B cell (primary cell): Measurements from ENCODE around the gene ALAS2. TPM values are rescaled to one million over a fixed set of nuclear protein-coding genes. Genes with fewer than 3 reads are reported as not detected.

Experiments used
- ATAC-seq: fragments of 200-7000 bp; cut with Tn5 transposase; one replicate; pipeline ENCODE4 v1.10.0; 2021; ENCODE audit warnings: low read depth, mild to moderate bottlenecking, moderate number of reproducible peaks, moderate library complexity
- CTCF ChIA-PET: fragments of 350-600 bp; sonication (Branson Sonifier 250); formaldehyde crosslinking; loops from one replicate; lab custom pipeline; 2021; ENCODE audit warnings: antibody characterized with exemption, inconsistent platforms; lab: Charles Lee
- POLR2A ChIA-PET: fragments of 350-600 bp; sonication (Branson Sonifier 250); formaldehyde crosslinking; loops from one replicate; lab custom pipeline; 2021; ENCODE audit warnings: antibody characterized with exemption; lab: Charles Lee
- DNase-seq: peaks from one replicate; pipeline ENCODE4 v3.0.0; 2013
- H2AFZ ChIP-seq: 2 replicates; pipeline ENCODE4 v1.6.1; 2012; ENCODE audit warnings: mild to moderate bottlenecking, low read depth, low read length; ENCODE audit not compliant: insufficient read depth, poor library complexity, severe bottlenecking
- H3K27ac ChIP-seq, 2 donors: 1 replicate in 1 of 2; 2 replicates in 1 of 2; pipeline ENCODE4 v1.5.1; 2012 to 2013; ENCODE audit warnings: low read length in 2 of 2, mild to moderate bottlenecking in 2 of 2, moderate library complexity in 1 of 2
- H3K27me3 ChIP-seq, 4 experiments: fragments of 200-600 bp in 1 of 4; sonication (generic) in 1 of 4; replicated peaks in 1 of 4; 1 replicate in 2 of 4; 2 replicates in 2 of 4; pipeline versions ENCODE4 v1.6.1 to v1.7.0; 2013 to 2016; ENCODE audit warnings: low read length in 3 of 4, mild to moderate bottlenecking in 2 of 4, mixed read lengths in 1 of 4, moderate library complexity in 1 of 4; ENCODE audit not compliant: insufficient read depth in 4 of 4, control insufficient read depth in 3 of 4; ENCODE audit errors: control extremely low read depth in 1 of 4
- H3K36me3 ChIP-seq, 2 experiments: replicated peaks in 1 of 2; 1 replicate in 1 of 2; 2 replicates in 1 of 2; pipeline versions ENCODE4 v1.6.1 to v1.7.1; 2013; ENCODE audit warnings: low read length in 1 of 2; ENCODE audit not compliant: insufficient read depth in 2 of 2, control insufficient read depth in 1 of 2; ENCODE audit errors: control extremely low read depth in 1 of 2, extremely low read depth in 1 of 2
- H3K4me1 ChIP-seq, 2 donors: fragments of 200-600 bp in 1 of 2; sonication (generic) in 1 of 2; 1 replicate in 1 of 2; 2 replicates in 1 of 2; pipeline versions ENCODE4 v1.5.1 to v1.6.1; 2013 to 2017; ENCODE audit warnings: low read length in 2 of 2; ENCODE audit not compliant: control insufficient read depth in 2 of 2, insufficient read depth in 2 of 2
- H3K4me2 ChIP-seq: replicated peaks from 2 replicates; pipeline ENCODE3; 2012; ENCODE audit warnings: mild to moderate bottlenecking, low read depth, low read length; ENCODE audit not compliant: poor library complexity, severe bottlenecking
- H3K4me3 ChIP-seq, 5 experiments: fragments of 200-600 bp in 1 of 5; sonication (generic) in 1 of 5; 1 replicate in 3 of 5; 2 replicates in 2 of 5; pipeline versions ENCODE4 v1.5.1 to v1.7.0; 2011 to 2016; ENCODE audit warnings: low read length in 4 of 5, mild to moderate bottlenecking in 4 of 5, low read depth in 2 of 5, control low read depth in 1 of 5, moderate library complexity in 1 of 5; ENCODE audit not compliant: insufficient read depth in 1 of 5; ENCODE audit errors: control extremely low read depth in 1 of 5, extremely low read depth in 1 of 5
- H3K79me2 ChIP-seq: fragments of 200-600 bp; sonication (generic); one replicate; pipeline ENCODE4 v1.6.0; 2016; ENCODE audit warnings: low read length; ENCODE audit not compliant: control insufficient read depth, insufficient read depth
- H3K9ac ChIP-seq: fragments of 200-600 bp; sonication (generic); 2 replicates; pipeline ENCODE4 v1.6.1; 2017; ENCODE audit warnings: mild to moderate bottlenecking, low read length, moderate library complexity
- H3K9me3 ChIP-seq, 3 donors: one replicate each; pipeline versions ENCODE4 v1.6.1 to v1.7.1; 2013; ENCODE audit warnings: low read length in 2 of 3; ENCODE audit not compliant: control insufficient read depth in 2 of 3, insufficient read depth in 1 of 3; ENCODE audit errors: control extremely low read depth in 1 of 3
- H4K20me1 ChIP-seq: 2 replicates; pipeline ENCODE4 v1.6.0; 2012; ENCODE audit warnings: mild to moderate bottlenecking, low read length; ENCODE audit not compliant: insufficient read depth, control insufficient read depth, poor library complexity, severe bottlenecking
- H3K27ac Mint-ChIP-seq: one replicate; pipeline ENCODE4 v1.8.0; 2021; ENCODE audit warnings: mixed read lengths
- H3K27me3 Mint-ChIP-seq: one replicate; pipeline ENCODE4 v1.8.0; 2021; ENCODE audit warnings: mixed read lengths
- H3K4me1 Mint-ChIP-seq: one replicate; pipeline ENCODE4 v1.8.0; 2021; ENCODE audit warnings: mixed read lengths
- H3K4me3 Mint-ChIP-seq: one replicate; pipeline ENCODE4 v1.8.0; 2021; ENCODE audit warnings: mixed read lengths
- H3K9me3 Mint-ChIP-seq: one replicate; pipeline ENCODE4 v1.8.0; 2022; ENCODE audit warnings: mixed read lengths; ENCODE audit not compliant: insufficient read depth
- EZH2 ChIP-seq: IDR thresholded peaks from 2 replicates; pipeline ENCODE4 v1.6.1; 2012; ENCODE audit warnings: borderline replicate concordance, low read depth, mild to moderate bottlenecking, moderate library complexity, low read length; ENCODE audit not compliant: insufficient read depth, poor library complexity, severe bottlenecking
- WGBS: methylation state at CpG from one replicate; pipeline ENCODE4 v1.1.5; 2013; ENCODE audit warnings: missing lambda C conversion rate; ENCODE audit not compliant: insufficient coverage; 5-methylcytosine and 5-hydroxymethylcytosine counted together
- intact Hi-C: fragments of 100-400 bp; cut with micrococcal nuclease; formaldehyde crosslinking; loops from one replicate; pipeline ENCODE4 v1.10.0; 2022
- polyA plus RNA-seq: library from polyadenylated mRNA; depleted of rRNA; stranded (reverse); fragments of >200 nt; gene quantifications from 2 replicates; pipeline ENCODE4 v1.2.3, GENCODE V29; 2012
- total RNA-seq, 2 donors: library from RNA; stranded (reverse); fragments of 120-200 nt in 1 of 2; gene quantifications; 1 replicate in 1 of 2; 2 replicates in 1 of 2; pipeline versions ENCODE4 v1.2.3 to v1.2.4, GENCODE V29; 2013 to 2022
- TF ChIP-seq, protein P1 (sequence below): fragments of 200-600 bp; IDR thresholded peaks from one replicate; pipeline ENCODE4 v1.8.0; 2022; ENCODE audit warnings: antibody characterized with exemption, mild to moderate bottlenecking

ALAS2 gene
- total and polyA plus RNA-seq, 2 donors (not counting 1 experiment from before 2014, with no cell fraction given), result 0.94 TPM; not detected in 1

DNA sequence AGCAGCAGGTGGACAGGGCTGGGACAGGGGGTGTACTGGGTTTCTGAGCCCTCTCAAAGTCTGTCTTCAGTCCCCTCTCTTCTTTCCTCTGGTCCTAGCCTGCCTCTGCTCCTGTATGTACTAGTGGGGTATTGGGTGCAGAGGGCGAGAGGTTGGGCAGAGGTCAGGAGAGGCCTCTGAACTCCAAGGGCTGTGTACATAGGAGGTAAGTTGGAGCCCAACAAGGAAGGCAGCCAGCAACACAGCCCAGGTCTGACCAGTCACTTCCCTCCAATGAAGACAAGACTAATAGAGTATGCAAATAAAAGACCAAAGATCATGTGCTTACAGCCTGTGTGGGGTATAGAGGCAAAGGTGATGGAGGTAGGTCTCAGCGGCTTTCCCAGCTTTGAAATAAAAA, 36.7 kb downstream of the ALAS2 start, which contains the start of gene PFKFB1:
TSS of gene PFKFB1 (minus strand) at position 90 of the 400 bp plus-strand sequence. CDS start 181 bp downstream, outside the sequence.
- Histone ChIP-seq H3K36me3 (no peaks in the 10 kb centered on the region), H2AFZ (no peak within 1 kb of the TSS), H3K9ac (no peak within 1 kb of the TSS), H3K9me3 (no peaks in the 10 kb centered on the region), H3K27me3 (no peaks in the 10 kb centered on the region), H3K4me3 (no peak within 1 kb of the TSS), H3K27ac (no peak within 1 kb of the TSS), H4K20me1 (no peaks in the 10 kb centered on the region), H3K4me1 (peaks cover 0 to 7% of the 10 kb centered on the region in 2 donors), H3K79me2 (no peaks in the 10 kb centered on the region), H3K4me2 (no peak within 1 kb of the TSS)
- Mint-ChIP-seq H3K27ac (no peak within 1 kb of the TSS), H3K27me3 (no peaks in the 10 kb centered on the region), H3K9me3 (no peaks in the 10 kb centered on the region), H3K4me1 (peaks cover 4% of the 10 kb centered on the region), H3K4me3 (no peak within 1 kb of the TSS)
- CTCF ChIA-PET, result no interaction called here
- POLR2A ChIA-PET, result no interaction called here
- TF ChIP-seq EZH2, result no peak
- TF ChIP-seq, protein P1, sequence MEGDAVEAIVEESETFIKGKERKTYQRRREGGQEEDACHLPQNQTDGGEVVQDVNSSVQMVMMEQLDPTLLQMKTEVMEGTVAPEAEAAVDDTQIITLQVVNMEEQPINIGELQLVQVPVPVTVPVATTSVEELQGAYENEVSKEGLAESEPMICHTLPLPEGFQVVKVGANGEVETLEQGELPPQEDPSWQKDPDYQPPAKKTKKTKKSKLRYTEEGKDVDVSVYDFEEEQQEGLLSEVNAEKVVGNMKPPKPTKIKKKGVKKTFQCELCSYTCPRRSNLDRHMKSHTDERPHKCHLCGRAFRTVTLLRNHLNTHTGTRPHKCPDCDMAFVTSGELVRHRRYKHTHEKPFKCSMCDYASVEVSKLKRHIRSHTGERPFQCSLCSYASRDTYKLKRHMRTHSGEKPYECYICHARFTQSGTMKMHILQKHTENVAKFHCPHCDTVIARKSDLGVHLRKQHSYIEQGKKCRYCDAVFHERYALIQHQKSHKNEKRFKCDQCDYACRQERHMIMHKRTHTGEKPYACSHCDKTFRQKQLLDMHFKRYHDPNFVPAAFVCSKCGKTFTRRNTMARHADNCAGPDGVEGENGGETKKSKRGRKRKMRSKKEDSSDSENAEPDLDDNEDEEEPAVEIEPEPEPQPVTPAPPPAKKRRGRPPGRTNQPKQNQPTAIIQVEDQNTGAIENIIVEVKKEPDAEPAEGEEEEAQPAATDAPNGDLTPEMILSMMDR, result no peak
- no CpG with 5 or more reads among the region's 2 CpGs for WGBS
- DNase-seq, result no peak
- ATAC-seq, result no peak
- intact Hi-C loops, result no loop called here

DNA sequence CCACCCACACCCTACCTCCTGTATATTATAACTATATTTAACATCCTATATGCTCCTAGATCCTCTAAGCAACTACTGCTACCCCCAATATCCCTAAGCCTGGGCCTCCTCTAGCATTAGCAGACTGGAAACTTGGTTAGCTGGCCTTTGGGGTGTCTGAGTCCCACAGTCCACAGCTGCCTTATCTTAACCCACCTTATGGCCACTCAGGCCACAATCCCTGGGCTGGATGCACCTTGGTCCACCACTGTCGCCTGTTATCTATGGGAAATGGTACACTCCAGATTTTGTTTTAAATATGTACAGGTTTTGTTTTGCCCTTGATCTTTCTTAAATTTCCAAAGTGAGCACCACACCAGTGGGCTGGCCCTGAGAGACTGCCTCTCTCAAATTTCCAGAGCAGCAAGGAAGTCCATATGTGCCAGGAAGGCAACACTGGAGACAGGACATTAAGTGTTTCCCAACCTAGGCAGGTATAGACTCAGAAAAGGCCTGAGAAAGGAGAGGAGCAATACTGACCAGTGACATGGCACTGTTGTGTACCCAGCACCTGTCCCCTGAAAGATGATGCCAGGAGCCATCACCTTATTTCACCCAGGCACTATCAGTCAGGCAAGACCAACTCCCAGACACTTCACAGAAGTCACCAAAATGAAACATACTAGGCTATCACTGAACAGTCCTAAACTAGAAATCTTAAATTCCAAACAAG, 37.7 kb downstream of the ALAS2 start:
- H3K4me1 Mint-ChIP-seq, result peaks cover 4% of the 10 kb centered on the region
- intact Hi-C loops, result no loop called here
- no peak for TF ChIP-seq EZH2
- TF ChIP-seq, protein P1, result no peak

More for the DNA sequence above, 37.7 kb downstream of the ALAS2 start:
- H3K4me3 ChIP-seq, result no peak overlapping the region
- H3K9me3 ChIP-seq, result no peaks in the 10 kb centered on the region
- H2AFZ ChIP-seq, result no peak overlapping the region
- H3K9me3 Mint-ChIP-seq, result no peaks in the 10 kb centered on the region
- ChIA-PET CTCF (no interaction called here), POLR2A (no interaction called here)
- H3K4me2 ChIP-seq, result no peak overlapping the region
- no CpG with 5 or more reads among the region's 1 CpG for WGBS
- no peak overlapping the region for H3K27ac ChIP-seq
- peaks cover 0 to 7% of the 10 kb centered on the region in 2 donors for H3K4me1 ChIP-seq
- no peak overlapping the region for H3K4me3 Mint-ChIP-seq
- H4K20me1 ChIP-seq, result no peaks in the 10 kb centered on the region
- H3K27ac Mint-ChIP-seq, result no peak overlapping the region
- ATAC-seq (no peak), DNase-seq (no peak)
- no peaks in the 10 kb centered on the region for H3K36me3 ChIP-seq
- H3K27me3 ChIP-seq, result no peaks in the 10 kb centered on the region
- H3K27me3 Mint-ChIP-seq, result no peaks in the 10 kb centered on the region
- no peaks in the 10 kb centered on the region for H3K79me2 ChIP-seq
- H3K9ac ChIP-seq, result no peak overlapping the region
